DND-41 (cell line): ENCODE results near the gene ZC3H12C.

Experiments
- ATAC-seq: fragments of 200-7000 bp; cut with Tn5 transposase; 3 replicates; pipeline ENCODE4 v1.9.1; 2021; ENCODE audit warnings: low read depth; ENCODE audit not compliant: insufficient read depth
- DNase-seq: peaks from one replicate; pipeline ENCODE4 v3.0.0-alpha.2; 2020
- H2AFZ ChIP-seq: 2 replicates; pipeline ENCODE4 v1.6.0; 2012; ENCODE audit warnings: low read depth, low read length
- H3K27ac ChIP-seq: 2 replicates; pipeline ENCODE4 v1.5.1; 2012; ENCODE audit warnings: low read length, inconsistent platforms
- H3K27me3 ChIP-seq: fragments of 200-600 bp; sonication (generic); 2 replicates; pipeline ENCODE4 v1.6.0; 2012; ENCODE audit warnings: low read length, mild to moderate bottlenecking, inconsistent platforms; ENCODE audit not compliant: insufficient read depth, poor library complexity
- H3K36me3 ChIP-seq: 2 replicates; pipeline ENCODE4 v1.5.1; 2012; ENCODE audit warnings: low read length, inconsistent platforms; ENCODE audit not compliant: insufficient read depth
- H3K4me1 ChIP-seq: 2 replicates; pipeline ENCODE4 v1.5.1; 2012; ENCODE audit warnings: mild to moderate bottlenecking, low read length; ENCODE audit not compliant: insufficient read depth
- H3K4me2 ChIP-seq: 2 replicates; pipeline ENCODE4 v1.6.0; 2012; ENCODE audit warnings: mild to moderate bottlenecking, moderate library complexity, low read length, inconsistent platforms; ENCODE audit not compliant: insufficient read depth
- H3K4me3 ChIP-seq, 2 experiments: fragments of 200-600 bp in 1 of 2; shearing (Covaris generic) in 1 of 2; 2 replicates each; pipeline ENCODE4 v1.5.1; 2012 to 2016; ENCODE audit warnings: inconsistent platforms in 2 of 2, low read length in 2 of 2, mild to moderate bottlenecking in 2 of 2, low read depth in 1 of 2, moderate library complexity in 1 of 2
- H3K79me2 ChIP-seq: 2 replicates; pipeline ENCODE4 v1.6.0; 2012; ENCODE audit warnings: low read length, inconsistent platforms; ENCODE audit not compliant: insufficient read depth
- H3K9ac ChIP-seq: 2 replicates; pipeline ENCODE4 v1.6.0; 2012; ENCODE audit warnings: low read depth, mild to moderate bottlenecking, inconsistent platforms, low read length, moderate library complexity
- H3K9me3 ChIP-seq: 2 replicates; pipeline ENCODE4 v1.5.1; 2012; ENCODE audit warnings: low read length, moderate library complexity, mild to moderate bottlenecking, inconsistent platforms; ENCODE audit not compliant: insufficient read depth, severe bottlenecking
- H4K20me1 ChIP-seq: 2 replicates; pipeline ENCODE4 v1.6.0; 2012; ENCODE audit warnings: low read length; ENCODE audit not compliant: insufficient read depth
- EZH2 ChIP-seq: IDR thresholded peaks from 3 replicates; pipeline ENCODE4 v1.6.1; 2012; ENCODE audit warnings: borderline replicate concordance, low read depth, mild to moderate bottlenecking, moderate library complexity, low read length, inconsistent platforms; ENCODE audit not compliant: severe bottlenecking
- TF ChIP-seq, protein P1 (sequence below): IDR thresholded peaks from 2 replicates; pipeline ENCODE4 v1.5.1; 2012; ENCODE audit warnings: borderline replicate concordance, low read length, moderate library complexity, mild to moderate bottlenecking; ENCODE audit not compliant: poor library complexity, severe bottlenecking; ENCODE audit errors: extremely low read depth

ZC3H12C gene

DNA sequence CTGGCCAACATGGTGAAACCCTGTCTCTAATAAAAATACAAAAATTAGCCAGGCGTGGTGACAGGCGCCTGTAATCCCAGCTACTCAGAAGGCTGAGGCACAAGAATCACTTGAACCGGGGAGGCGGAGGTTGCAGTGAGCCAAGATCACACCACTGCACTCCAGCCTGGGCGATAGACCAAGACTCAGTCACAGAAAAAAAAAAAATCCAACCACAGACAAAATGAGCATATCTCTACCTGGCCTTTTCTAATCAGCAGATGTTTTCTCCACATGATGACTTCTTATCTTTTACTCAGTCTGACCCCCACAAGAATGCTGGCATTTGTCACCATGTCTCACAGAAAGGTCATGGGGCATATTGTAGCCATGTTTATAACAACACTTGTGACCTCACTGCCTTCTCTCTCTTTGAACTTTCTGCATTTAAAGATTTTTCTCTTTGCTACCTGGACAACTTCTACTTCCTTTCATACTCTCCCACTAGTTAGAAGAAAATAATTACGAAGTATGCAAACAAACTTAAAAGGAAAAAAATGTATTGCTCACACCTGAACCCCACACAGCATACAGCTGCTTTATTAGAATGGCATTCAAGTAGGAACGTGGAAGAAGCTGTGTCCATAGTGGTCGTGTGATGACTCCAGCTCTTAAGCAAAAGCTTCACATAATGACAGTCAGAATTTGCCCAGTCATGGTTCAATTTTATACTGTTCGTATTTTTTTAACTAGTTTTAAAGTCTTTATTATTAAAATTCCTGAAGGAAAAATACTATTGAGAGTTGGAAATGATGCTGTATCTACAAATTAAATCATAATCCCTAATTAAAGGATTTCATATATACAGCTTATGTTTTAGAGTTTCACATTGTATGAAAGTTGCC, 65.4 kb downstream of the ZC3H12C start:
- no peak for DNase-seq
- Histone ChIP-seq H3K9ac (no peak overlapping the region), H2AFZ (no peak overlapping the region), H3K4me3 (no peak overlapping the region), H3K36me3 (no peaks in the 10 kb centered on the region), H3K4me1 (no peaks in the 10 kb centered on the region), H3K4me2 (no peak overlapping the region), H3K9me3 (no peaks in the 10 kb centered on the region), H3K27me3 (no peaks in the 10 kb centered on the region), H4K20me1 (no peaks in the 10 kb centered on the region), H3K79me2 (no peaks in the 10 kb centered on the region), H3K27ac (no peak overlapping the region)
- ATAC-seq = no peak
- TF ChIP-seq, protein P1, sequence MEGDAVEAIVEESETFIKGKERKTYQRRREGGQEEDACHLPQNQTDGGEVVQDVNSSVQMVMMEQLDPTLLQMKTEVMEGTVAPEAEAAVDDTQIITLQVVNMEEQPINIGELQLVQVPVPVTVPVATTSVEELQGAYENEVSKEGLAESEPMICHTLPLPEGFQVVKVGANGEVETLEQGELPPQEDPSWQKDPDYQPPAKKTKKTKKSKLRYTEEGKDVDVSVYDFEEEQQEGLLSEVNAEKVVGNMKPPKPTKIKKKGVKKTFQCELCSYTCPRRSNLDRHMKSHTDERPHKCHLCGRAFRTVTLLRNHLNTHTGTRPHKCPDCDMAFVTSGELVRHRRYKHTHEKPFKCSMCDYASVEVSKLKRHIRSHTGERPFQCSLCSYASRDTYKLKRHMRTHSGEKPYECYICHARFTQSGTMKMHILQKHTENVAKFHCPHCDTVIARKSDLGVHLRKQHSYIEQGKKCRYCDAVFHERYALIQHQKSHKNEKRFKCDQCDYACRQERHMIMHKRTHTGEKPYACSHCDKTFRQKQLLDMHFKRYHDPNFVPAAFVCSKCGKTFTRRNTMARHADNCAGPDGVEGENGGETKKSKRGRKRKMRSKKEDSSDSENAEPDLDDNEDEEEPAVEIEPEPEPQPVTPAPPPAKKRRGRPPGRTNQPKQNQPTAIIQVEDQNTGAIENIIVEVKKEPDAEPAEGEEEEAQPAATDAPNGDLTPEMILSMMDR = no peak
- TF ChIP-seq EZH2 = no peak

DNA sequence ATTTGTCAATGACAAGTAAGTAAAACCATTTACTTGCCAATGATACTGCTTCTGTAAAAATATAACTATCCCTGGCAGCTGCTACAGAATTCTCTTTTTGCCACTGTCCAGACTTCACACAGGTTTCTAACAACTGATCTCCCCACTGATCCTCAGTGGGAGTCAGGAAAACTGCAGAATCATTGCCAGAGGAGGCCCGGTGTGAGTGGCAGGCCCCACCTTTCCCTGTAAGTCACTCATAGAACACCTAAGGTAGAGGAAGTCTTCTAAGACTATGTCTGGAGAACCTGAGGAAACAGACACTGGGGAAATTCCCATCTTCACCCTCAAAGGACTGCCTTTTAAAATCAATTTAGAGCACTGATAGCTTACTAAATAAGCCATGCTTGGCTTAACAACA, 66.3 kb downstream of the ZC3H12C start:
- H3K9me3 ChIP-seq = no peaks in the 10 kb centered on the region
- H3K9ac ChIP-seq = no peak overlapping the region
- no peaks in the 10 kb centered on the region for H3K4me1 ChIP-seq
- no peaks in the 10 kb centered on the region for H4K20me1 ChIP-seq
- DNase-seq (no peak), ATAC-seq (no peak)
- no peak overlapping the region for H2AFZ ChIP-seq
- H3K27ac ChIP-seq = no peak overlapping the region
- H3K36me3 ChIP-seq = no peaks in the 10 kb centered on the region
- no peak overlapping the region for H3K4me2 ChIP-seq
- TF ChIP-seq, protein P1 = no peak
- H3K27me3 ChIP-seq = no peaks in the 10 kb centered on the region
- H3K4me3 ChIP-seq = no peak overlapping the region
- H3K79me2 ChIP-seq = no peaks in the 10 kb centered on the region

DNA sequence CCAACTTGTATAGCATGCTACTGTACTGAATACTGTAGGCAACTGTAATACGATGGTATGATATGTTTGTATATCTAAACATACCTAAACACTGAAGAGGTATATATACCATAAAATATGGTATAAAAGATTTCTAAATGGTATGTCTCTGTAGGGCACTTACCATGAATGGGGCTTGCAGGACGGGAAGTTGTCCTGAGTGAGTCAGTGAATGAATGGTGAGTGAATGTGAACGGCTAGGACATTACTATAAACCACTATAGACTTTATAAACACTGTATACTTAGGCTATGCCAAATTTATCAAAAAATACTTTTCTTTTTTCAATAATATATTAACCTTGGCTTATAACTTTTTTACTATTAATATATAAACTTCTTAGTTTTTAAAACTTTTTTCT, 66.8 kb downstream of the ZC3H12C start:
- ATAC-seq (no peak), DNase-seq (no peak)
- Histone ChIP-seq H3K4me1 (no peaks in the 10 kb centered on the region), H3K27ac (no peak overlapping the region), H3K27me3 (no peaks in the 10 kb centered on the region), H3K36me3 (no peaks in the 10 kb centered on the region), H4K20me1 (no peaks in the 10 kb centered on the region), H3K9me3 (no peaks in the 10 kb centered on the region), H3K4me2 (no peak overlapping the region), H3K9ac (no peak overlapping the region), H2AFZ (no peak overlapping the region), H3K4me3 (no peak overlapping the region), H3K79me2 (no peaks in the 10 kb centered on the region)
- TF ChIP-seq EZH2 = no peak
- TF ChIP-seq, protein P1 = no peak
